ENCODE data around the gene GRAMD1B.
"Not testable (repeated sequence)": the region's sequence is repeated elsewhere in the genome, so short reads cannot be mapped to it uniquely, and the experiment has no call there.

The GRAMD1B gene

GRCh38 chr11:123513309-123513708, 83.2 kb downstream of the GRAMD1B start:
- not testable (repeated sequence) for DNase-seq

GRCh38 chr11:123516238-123516637, 86.2 kb downstream of the GRAMD1B start:
- DNase-seq, result no peak

GRCh38 chr11:123517559-123518364, 87.7 kb downstream of the GRAMD1B start:
- DNase-seq, result no peak

GRCh38 chr11:123518496-123519054, 88.5 kb downstream of the GRAMD1B start:
- DNase-seq, result no peak

GRCh38 chr11:123519055-123519796, 89.2 kb downstream of the GRAMD1B start:
- no peak for DNase-seq

GRCh38 chr11:123519797-123520193, 89.7 kb downstream of the GRAMD1B start:
- no peak for DNase-seq

GRCh38 chr11:123520476-123520875, 90.4 kb downstream of the GRAMD1B start:
- not testable (repeated sequence) for DNase-seq

- DNase-seq, result no peak
Measured at GRCh38 chr11:123521001-123521400, 90.9 kb downstream of the GRAMD1B start.

- DNase-seq, result no peak
Measured at GRCh38 chr11:123521930-123522329, 91.9 kb downstream of the GRAMD1B start.

- DNase-seq, result no peak
Measured at GRCh38 chr11:123523539-123523938, 93.5 kb downstream of the GRAMD1B start.

GRCh38 chr11:123525097-123525496, 95.0 kb downstream of the GRAMD1B start:
- no peak for DNase-seq

GRCh38 chr11:123525511-123525918, 95.4 kb downstream of the GRAMD1B start:
- no peak for DNase-seq

- DNase-seq, result no peak
Measured at GRCh38 chr11:123526027-123526805, 96.1 kb downstream of the GRAMD1B start.

- no peak for DNase-seq
Measured at GRCh38 chr11:123526918-123527317, 96.8 kb downstream of the GRAMD1B start.

- DNase-seq, result no peak
Measured at GRCh38 chr11:123527526-123527925, 97.5 kb downstream of the GRAMD1B start.

- no peak for DNase-seq
Measured at GRCh38 chr11:123527947-123528346, 97.9 kb downstream of the GRAMD1B start.

- no peak for DNase-seq
Measured at GRCh38 chr11:123531325-123531724, 101.3 kb downstream of the GRAMD1B start.

GRCh38 chr11:123532131-123532530, 102.1 kb downstream of the GRAMD1B start:
- no peak for DNase-seq

- no peak for DNase-seq
Measured at GRCh38 chr11:123535401-123535800, 105.3 kb downstream of the GRAMD1B start.

GRCh38 chr11:123536690-123537437, 106.8 kb downstream of the GRAMD1B start:
- no peak for DNase-seq

GRCh38 chr11:123537726-123538125, 107.7 kb downstream of the GRAMD1B start:
- DNase-seq, result no peak

GRCh38 chr11:123543797-123544196, 113.7 kb downstream of the GRAMD1B start:
- no peak for DNase-seq
